Transverse colon (tissue), 4 donors: ENCODE measurements around the gene USPL1. TPM values are rescaled to one million over a fixed set of nuclear protein-coding genes. Genes with fewer than 3 reads are reported as not detected.

Experiments
- DNase-seq: peaks from one replicate; pipeline ENCODE4 v3.0.0-alpha.2; 2019
- H3K27ac ChIP-seq, 4 donors: fragments of 200-600 bp; sonication (generic); 2 replicates each; pipeline ENCODE4 v1.5.1; 2016 to 2018; ENCODE audit warnings: inconsistent platforms in 4 of 4
- H3K27me3 ChIP-seq: fragments of 200-600 bp; sonication (generic); 2 replicates; pipeline ENCODE4 v1.5.1; 2017; ENCODE audit warnings: inconsistent platforms
- H3K36me3 ChIP-seq, 4 donors: fragments of 200-600 bp; sonication (generic); 2 replicates each; pipeline ENCODE4 v1.5.1; 2017 to 2019; ENCODE audit warnings: inconsistent platforms in 4 of 4
- H3K4me1 ChIP-seq, 4 donors: fragments of 200-600 bp; sonication (generic); 2 replicates each; pipeline ENCODE4 v1.5.1; 2017 to 2020; ENCODE audit warnings: inconsistent platforms in 4 of 4
- H3K4me3 ChIP-seq, 4 donors: fragments of 200-600 bp; sonication (generic); 1 replicate in 1 of 4; 2 replicates in 3 of 4; pipeline versions ENCODE4 v1.5.1 to v1.6.1; 2017 to 2019; ENCODE audit warnings: inconsistent platforms in 4 of 4
- H3K9me3 ChIP-seq, 2 donors: fragments of 200-600 bp; sonication (generic); 2 replicates each; pipeline ENCODE4 v1.5.1; 2017 to 2019; ENCODE audit warnings: inconsistent platforms in 2 of 2
- EP300 ChIP-seq: sonication (generic); formaldehyde crosslinking; IDR thresholded peaks from one replicate; pipeline ENCODE4 v1.6.1; 2017; ENCODE audit warnings: antibody characterized with exemption, low read depth
- POLR2A ChIP-seq: fragments of 450-650 bp; IDR thresholded peaks from one replicate; pipeline ENCODE4 v1.6.1; 2016; ENCODE audit warnings: antibody characterized with exemption, mild to moderate bottlenecking, moderate library complexity
- POLR2AphosphoS5 ChIP-seq, 3 donors: sonication (generic); formaldehyde crosslinking; IDR thresholded peaks; one replicate each; pipeline ENCODE4 v1.6.1; 2016; ENCODE audit warnings: antibody characterized with exemption in 3 of 3
- WGBS, 2 donors: methylation state at CpG; one replicate each; pipeline ENCODE4 v1.1.5; 2018; ENCODE audit warnings: low coverage in 1 of 2; 5-methylcytosine and 5-hydroxymethylcytosine counted together
- in situ Hi-C, 4 donors: fragments of 200-750 bp; cut with MboI; loops; one replicate each; pipeline versions ENCODE4 v1.15.0 to v1.15.1; 2017; ENCODE audit warnings: low sequenced_read_pairs in 3 of 4, low pct_ligation_motif_present in 1 of 4, low pct_unique_long_range_greater_than_20kb in 1 of 4
- intact Hi-C: fragments of 100-400 bp; cut with DNase I; formaldehyde crosslinking; loops from one replicate; pipeline ENCODE4 v1.15.1; 2023; ENCODE audit warnings: low total_unique reads
- small RNA-seq, 4 donors: library from RNA; depleted of rRNA; stranded (forward); fragments of <200 nt; gene quantifications; one replicate each; pipeline ENCODE3, GENCODE V24; 2016
- total RNA-seq, 4 donors: library from RNA; depleted of rRNA; stranded (reverse); fragments of >200 nt; gene quantifications; one replicate each; pipeline ENCODE4 v1.1.0, GENCODE V29; 2016
- TF ChIP-seq, protein P1 (sequence below), 5 experiments: fragments of 200-600 bp in 3 of 5; fragments of 450-650 bp in 2 of 5; sonication (generic) in 3 of 5; IDR thresholded peaks; 1 replicate in 2 of 5; 2 replicates in 3 of 5; pipeline ENCODE4 v1.5.1; 2016 to 2017; ENCODE audit warnings: antibody characterized with exemption in 5 of 5, inconsistent platforms in 3 of 5, mild to moderate bottlenecking in 2 of 5, moderate library complexity in 1 of 5

USPL1 gene
- total RNA-seq, 4 donors from 2014 or later: 8.6 to 27.3 (median 16.9) TPM

DNA sequence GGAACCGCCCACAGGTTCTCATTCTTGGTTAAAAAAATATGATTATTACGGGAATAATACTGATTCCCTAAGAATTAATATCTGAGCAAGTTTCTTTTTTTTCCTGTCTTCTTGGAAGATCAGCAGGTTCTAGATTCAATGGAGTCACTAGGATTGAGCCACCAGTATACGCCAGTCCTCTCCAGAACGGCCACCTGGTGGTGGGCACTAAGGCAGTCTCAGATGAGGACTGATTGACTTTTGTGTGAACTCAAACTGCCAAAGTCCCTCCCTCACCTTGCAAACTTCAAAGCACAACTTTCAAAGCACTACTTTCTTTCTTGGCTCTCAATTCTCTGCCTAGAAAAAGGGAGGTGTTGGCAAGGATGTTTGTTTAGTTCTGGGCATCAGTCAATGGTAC, 84.3 kb downstream of the USPL1 start:
- Histone ChIP-seq H3K36me3 (no peaks in the 10 kb centered on the region), H3K4me3 (no peak overlapping the region), H3K27me3 (no peaks in the 10 kb centered on the region), H3K9me3 (no peaks in the 10 kb centered on the region), H3K27ac (no peak overlapping the region), H3K4me1 (peaks cover 0 to 15% (median 4%) of the 10 kb centered on the region in 4 donors)
- TF ChIP-seq EP300: no peak
- TF ChIP-seq, protein P1, sequence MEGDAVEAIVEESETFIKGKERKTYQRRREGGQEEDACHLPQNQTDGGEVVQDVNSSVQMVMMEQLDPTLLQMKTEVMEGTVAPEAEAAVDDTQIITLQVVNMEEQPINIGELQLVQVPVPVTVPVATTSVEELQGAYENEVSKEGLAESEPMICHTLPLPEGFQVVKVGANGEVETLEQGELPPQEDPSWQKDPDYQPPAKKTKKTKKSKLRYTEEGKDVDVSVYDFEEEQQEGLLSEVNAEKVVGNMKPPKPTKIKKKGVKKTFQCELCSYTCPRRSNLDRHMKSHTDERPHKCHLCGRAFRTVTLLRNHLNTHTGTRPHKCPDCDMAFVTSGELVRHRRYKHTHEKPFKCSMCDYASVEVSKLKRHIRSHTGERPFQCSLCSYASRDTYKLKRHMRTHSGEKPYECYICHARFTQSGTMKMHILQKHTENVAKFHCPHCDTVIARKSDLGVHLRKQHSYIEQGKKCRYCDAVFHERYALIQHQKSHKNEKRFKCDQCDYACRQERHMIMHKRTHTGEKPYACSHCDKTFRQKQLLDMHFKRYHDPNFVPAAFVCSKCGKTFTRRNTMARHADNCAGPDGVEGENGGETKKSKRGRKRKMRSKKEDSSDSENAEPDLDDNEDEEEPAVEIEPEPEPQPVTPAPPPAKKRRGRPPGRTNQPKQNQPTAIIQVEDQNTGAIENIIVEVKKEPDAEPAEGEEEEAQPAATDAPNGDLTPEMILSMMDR (IDR thresholded peaks at IDR 0.05): no peak
- no peak for TF ChIP-seq POLR2AphosphoS5 (IDR thresholded peaks at IDR 0.05)
- no peak for TF ChIP-seq POLR2A
- intact Hi-C loops: no loop called here
- in situ Hi-C loops: no loop called here
- 76 to 91% methylated on average over 3 to 4 of the region's 4 CpGs for WGBS, 2 donors
- no peak for DNase-seq

- Histone ChIP-seq H3K9me3 (no peaks in the 10 kb centered on the region), H3K27me3 (no peaks in the 10 kb centered on the region), H3K36me3 (no peaks in the 10 kb centered on the region), H3K4me1 (no peaks in the 10 kb centered on the region), H3K4me3 (no peak overlapping the region), H3K27ac (no peak overlapping the region)
- TF ChIP-seq EP300: no peak
- no peak for TF ChIP-seq POLR2A
- TF ChIP-seq, protein P1 (IDR thresholded peaks at IDR 0.05): no peak
- TF ChIP-seq POLR2AphosphoS5 (IDR thresholded peaks at IDR 0.05): no peak
- intact Hi-C loops: no loop called here
- in situ Hi-C loops: no loop called here
- 71 to 100% methylated on average over 2 to 6 of the region's 6 CpGs for WGBS, 2 donors
- no peak for DNase-seq
Observed at GRCh38 chr13:30704596-30704995, 86.9 kb downstream of the USPL1 start.

DNA sequence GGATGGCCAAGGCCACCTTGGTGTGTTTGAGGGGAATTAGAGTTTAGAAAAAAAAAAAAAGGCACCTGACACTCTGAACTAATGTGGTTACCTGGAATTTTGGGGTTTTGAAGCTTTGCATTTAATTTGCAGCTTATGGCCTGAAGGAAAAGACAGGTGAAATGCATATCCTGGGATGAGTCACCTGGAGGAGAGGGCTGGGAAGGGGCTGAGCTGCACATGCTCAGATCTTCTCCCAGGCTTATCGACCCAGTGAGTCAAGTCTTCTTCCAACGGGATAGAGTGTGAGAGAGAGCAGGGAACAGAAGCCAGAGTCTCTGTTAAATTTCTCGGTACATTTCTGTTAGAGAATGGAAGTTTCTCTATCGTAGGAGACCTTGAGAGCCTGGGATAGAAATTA, 88.0 kb downstream of the USPL1 start:
- intact Hi-C loops: no loop called here
- Histone ChIP-seq H3K4me1 (no peaks in the 10 kb centered on the region), H3K9me3 (no peaks in the 10 kb centered on the region), H3K4me3 (no peak overlapping the region), H3K27me3 (no peaks in the 10 kb centered on the region), H3K27ac (no peak overlapping the region), H3K36me3 (no peaks in the 10 kb centered on the region)
- TF ChIP-seq POLR2A: no peak
- TF ChIP-seq POLR2AphosphoS5 (IDR thresholded peaks at IDR 0.05): no peak
- TF ChIP-seq, protein P1 (IDR thresholded peaks at IDR 0.05): no peak
- TF ChIP-seq EP300: no peak
- in situ Hi-C loops: no loop called here
- DNase-seq: no peak
- 77 to 100% methylated on average over 2 to 4 of the region's 4 CpGs for WGBS, 2 donors

DNA sequence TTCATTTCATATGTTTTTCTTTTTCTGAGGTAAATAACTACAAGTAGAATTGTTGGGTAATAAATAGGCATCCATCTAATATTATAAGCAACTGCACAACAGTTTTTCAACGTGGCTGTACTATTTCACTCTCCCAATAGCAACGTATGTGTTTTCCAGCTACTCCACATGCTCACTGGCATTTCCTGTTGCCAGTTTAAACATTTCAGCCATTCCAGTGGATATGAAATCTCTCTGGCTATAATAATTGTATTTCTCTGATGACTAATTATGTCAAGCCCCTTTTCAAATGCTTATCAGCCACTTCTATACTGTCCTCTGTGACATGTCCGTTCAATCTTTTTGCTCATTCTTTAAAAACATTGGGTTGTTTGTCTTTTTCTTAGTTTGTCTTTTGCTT, 90.8 kb downstream of the USPL1 start:
- Histone ChIP-seq H3K4me1 (no peaks in the 10 kb centered on the region), H3K27ac (no peak overlapping the region), H3K4me3 (no peak overlapping the region), H3K36me3 (no peaks in the 10 kb centered on the region), H3K27me3 (no peaks in the 10 kb centered on the region), H3K9me3 (no peaks in the 10 kb centered on the region)
- TF ChIP-seq POLR2A: no peak
- no peak for TF ChIP-seq EP300
- TF ChIP-seq, protein P1 (IDR thresholded peaks at IDR 0.05): no peak
- no peak for TF ChIP-seq POLR2AphosphoS5 (IDR thresholded peaks at IDR 0.05)
- intact Hi-C loops (no loop called here), in situ Hi-C loops (no loop called here)
- DNase-seq: no peak
- 49 to 55% methylated on average over 2 to 3 of the region's 3 CpGs for WGBS, 2 donors

Small RNAs within 50 kb of the gene (small RNA-seq; reads per million reads assigned to genes)
- 0 reads per million in 4 donors for gene RF00017

Other genes starting within 250 kb of the USPL1 start
- not detected for gene UBE2L5, start 195.4 kb upstream of the USPL1 start, total RNA-seq
- 100 to 1,000 TPM; 131 to 274 (median 152) TPM for gene HMGB1, start 152.0 kb upstream of the USPL1 start, total RNA-seq
- 10 to 100 TPM in 3 of 4 donors, 1 to 10 TPM in 1; 1.2 to 18.7 (median 14.1) TPM for gene ALOX5AP, start 117.6 kb downstream of the USPL1 start, total RNA-seq